C4-2B (cell line): ENCODE data around the gene NPY4R.
"Not testable (repeated sequence)": the region's sequence is repeated elsewhere in the genome, so short reads cannot be mapped to it uniquely, and the experiment has no call there.

Experiments used
- H3K27ac ChIP-seq: fragments of 450-650 bp; 2 replicates; pipeline ENCODE4 v1.5.1; 2017
- CTCF ChIP-seq: fragments of 450-650 bp; conservative IDR thresholded peaks from 2 replicates; pipeline ENCODE4 v1.5.1; 2017; ENCODE audit warnings: mild to moderate bottlenecking
- ZFX ChIP-seq: fragments of 450-650 bp; IDR thresholded peaks from 2 replicates; pipeline ENCODE4 v1.6.1; 2017

NPY4R gene

GRCh38 chr10:46465765-46466164 lies at the start of gene NPY4R:
TSS of gene NPY4R (minus strand) at chr10:46465958. CDS start at chr10:46462635, 3,323 bp downstream.
- not testable (repeated sequence) for H3K27ac ChIP-seq

- no peak overlapping the region for H3K27ac ChIP-seq
- TF ChIP-seq ZFX, result no peak
- TF ChIP-seq CTCF, result no peak
Observed at GRCh38 chr10:46515366-46515765, 49.6 kb upstream of the NPY4R start.

- TF ChIP-seq ZFX, result no peak
- TF ChIP-seq CTCF, result no peak
- H3K27ac ChIP-seq, result no peak overlapping the region
Observed at GRCh38 chr10:46514899-46515298, 49.1 kb upstream of the NPY4R start.

GRCh38 chr10:46514431-46514861 lies 48.7 kb upstream of the NPY4R start:
- TF ChIP-seq ZFX (no peak), CTCF (no peak)

GRCh38 chr10:46513333-46513732 lies 47.6 kb upstream of the NPY4R start:
- H3K27ac ChIP-seq, result not testable (repeated sequence)

More at GRCh38 chr10:46514431-46514861, 48.7 kb upstream of the NPY4R start:
- no peak overlapping the region for H3K27ac ChIP-seq

- H3K27ac ChIP-seq, result not testable (repeated sequence)
Observed at GRCh38 chr10:46512725-46513124, 47.0 kb upstream of the NPY4R start.

GRCh38 chr10:46512002-46512401 lies 46.2 kb upstream of the NPY4R start:
- H3K27ac ChIP-seq, result not testable (repeated sequence)

- H3K27ac ChIP-seq, result not testable (repeated sequence)
Observed at GRCh38 chr10:46499990-46500389, 34.2 kb upstream of the NPY4R start.

- H3K27ac ChIP-seq, result not testable (repeated sequence)
Observed at GRCh38 chr10:46498985-46499703, 33.4 kb upstream of the NPY4R start.

GRCh38 chr10:46497878-46498277 lies 32.1 kb upstream of the NPY4R start:
- not testable (repeated sequence) for H3K27ac ChIP-seq

GRCh38 chr10:46497401-46497800 lies 31.6 kb upstream of the NPY4R start:
- not testable (repeated sequence) for H3K27ac ChIP-seq

- not testable (repeated sequence) for H3K27ac ChIP-seq
Observed at GRCh38 chr10:46491364-46492114, 25.8 kb upstream of the NPY4R start.

- not testable (repeated sequence) for H3K27ac ChIP-seq
Observed at GRCh38 chr10:46490285-46490684, 24.5 kb upstream of the NPY4R start.

- H3K27ac ChIP-seq, result not testable (repeated sequence)
Observed at GRCh38 chr10:46486459-46486858, 20.7 kb upstream of the NPY4R start.

- H3K27ac ChIP-seq, result not testable (repeated sequence)
Observed at GRCh38 chr10:46474746-46475320, 9.1 kb upstream of the NPY4R start.

GRCh38 chr10:46473758-46474157 lies 8.0 kb upstream of the NPY4R start:
- not testable (repeated sequence) for H3K27ac ChIP-seq

GRCh38 chr10:46470134-46470533 lies 4.4 kb upstream of the NPY4R start:
- not testable (repeated sequence) for H3K27ac ChIP-seq
